Peyer's patch (tissue), 4 donors: ENCODE data around the gene C10orf53. TPM values are rescaled to one million over a fixed set of nuclear protein-coding genes. Genes with fewer than 3 reads are reported as not detected.
"Not testable (repeated sequence)": the region's sequence is repeated elsewhere in the genome, so short reads cannot be mapped to it uniquely, and the experiment has no call there.

ENCODE experiments used
- DNase-seq, 3 donors: peaks; one replicate each; pipeline ENCODE4 v3.0.0-alpha.2; 2017 to 2019
- H3K27ac ChIP-seq, 4 donors: fragments of 200-600 bp; sonication (generic); one replicate each; pipeline ENCODE4 v1.5.1; 2016 to 2019
- H3K27me3 ChIP-seq, 2 donors: fragments of 200-600 bp; sonication (generic); one replicate each; pipeline ENCODE4 v1.5.1; 2019
- H3K36me3 ChIP-seq, 3 donors: fragments of 200-600 bp; sonication (generic); one replicate each; pipeline ENCODE4 v1.5.1; 2016 to 2019
- H3K4me1 ChIP-seq, 4 donors: fragments of 200-600 bp; sonication (generic); one replicate each; pipeline ENCODE4 v1.5.1; 2016 to 2019
- H3K4me3 ChIP-seq, 4 donors: fragments of 200-600 bp; sonication (generic); 1 replicate in 3 of 4; 2 replicates in 1 of 4; pipeline ENCODE4 v1.5.1; 2016 to 2019; ENCODE audit warnings: mild to moderate bottlenecking in 1 of 4
- H3K9me3 ChIP-seq, 4 donors: fragments of 200-600 bp; sonication (generic); one replicate each; pipeline ENCODE4 v1.5.1; 2016 to 2019; ENCODE audit warnings: mild to moderate bottlenecking in 1 of 4
- POLR2A ChIP-seq, 2 donors: fragments of 450-650 bp; IDR thresholded peaks; one replicate each; pipeline ENCODE4 v1.5.1; 2017; ENCODE audit warnings: antibody characterized with exemption in 2 of 2, mild to moderate bottlenecking in 2 of 2, moderate library complexity in 2 of 2
- total RNA-seq, 4 donors: library from RNA; depleted of rRNA; stranded (reverse); fragments of >200 nt; gene quantifications; one replicate each; pipeline ENCODE4 v1.1.0, GENCODE V29; 2016
- TF ChIP-seq, protein P1 (sequence below), 6 experiments: fragments of 450-650 bp in 4 of 6; fragments of 200-600 bp in 2 of 6; sonication (generic) in 1 of 6; IDR thresholded peaks; one replicate each; pipeline ENCODE4 v1.5.1; 2017 to 2019; ENCODE audit warnings: antibody characterized with exemption in 6 of 6, mild to moderate bottlenecking in 3 of 6, moderate library complexity in 1 of 6

Gene C10orf53
- total RNA-seq, 4 donors from 2014 or later, result not detected

- Histone ChIP-seq H3K27me3 (no peaks in the 10 kb centered on the region), H3K9me3 (peaks cover 0 to 4% (median 0%) of the 10 kb centered on the region in 4 donors), H3K4me1 (no peaks in the 10 kb centered on the region), H3K4me3 (no peak overlapping the region), H3K27ac (no peak overlapping the region), H3K36me3 (no peaks in the 10 kb centered on the region)
- TF ChIP-seq, protein P1, sequence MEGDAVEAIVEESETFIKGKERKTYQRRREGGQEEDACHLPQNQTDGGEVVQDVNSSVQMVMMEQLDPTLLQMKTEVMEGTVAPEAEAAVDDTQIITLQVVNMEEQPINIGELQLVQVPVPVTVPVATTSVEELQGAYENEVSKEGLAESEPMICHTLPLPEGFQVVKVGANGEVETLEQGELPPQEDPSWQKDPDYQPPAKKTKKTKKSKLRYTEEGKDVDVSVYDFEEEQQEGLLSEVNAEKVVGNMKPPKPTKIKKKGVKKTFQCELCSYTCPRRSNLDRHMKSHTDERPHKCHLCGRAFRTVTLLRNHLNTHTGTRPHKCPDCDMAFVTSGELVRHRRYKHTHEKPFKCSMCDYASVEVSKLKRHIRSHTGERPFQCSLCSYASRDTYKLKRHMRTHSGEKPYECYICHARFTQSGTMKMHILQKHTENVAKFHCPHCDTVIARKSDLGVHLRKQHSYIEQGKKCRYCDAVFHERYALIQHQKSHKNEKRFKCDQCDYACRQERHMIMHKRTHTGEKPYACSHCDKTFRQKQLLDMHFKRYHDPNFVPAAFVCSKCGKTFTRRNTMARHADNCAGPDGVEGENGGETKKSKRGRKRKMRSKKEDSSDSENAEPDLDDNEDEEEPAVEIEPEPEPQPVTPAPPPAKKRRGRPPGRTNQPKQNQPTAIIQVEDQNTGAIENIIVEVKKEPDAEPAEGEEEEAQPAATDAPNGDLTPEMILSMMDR (IDR thresholded peaks at IDR 0.05), result no peak
- no peak for TF ChIP-seq POLR2A (IDR thresholded peaks at IDR 0.05)
- DNase-seq, result no peak
These were observed 11.5 kb upstream of the C10orf53 start for GRCh38 chr10:49667991-49668390.

DNA sequence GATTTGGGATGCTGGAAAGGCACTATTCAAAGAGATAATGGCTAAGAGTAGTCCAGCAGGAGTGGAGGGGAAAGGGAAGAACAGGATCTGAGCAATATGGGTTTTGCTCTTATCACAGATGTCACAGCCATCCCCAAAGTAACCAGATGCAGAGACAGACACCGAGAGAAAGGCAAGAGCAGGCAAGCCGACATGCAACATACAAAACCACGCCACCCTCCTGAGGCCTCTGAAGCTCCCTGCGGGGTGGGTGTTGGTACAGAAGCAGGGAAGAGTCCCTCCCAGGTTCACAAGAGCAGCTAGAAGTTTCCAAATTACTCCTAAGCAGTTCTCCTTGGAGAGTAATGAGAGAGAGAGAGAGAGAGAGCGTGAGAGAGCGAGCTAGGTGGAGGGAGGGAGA is 10.8 kb upstream of the C10orf53 start:
- H3K36me3 ChIP-seq, result no peaks in the 10 kb centered on the region
- H3K27ac ChIP-seq, result no peak overlapping the region
- TF ChIP-seq POLR2A (IDR thresholded peaks at IDR 0.05), result no peak
- TF ChIP-seq, protein P1 (IDR thresholded peaks at IDR 0.05), result no peak
- no peak overlapping the region for H3K4me3 ChIP-seq
- H3K4me1 ChIP-seq, result no peaks in the 10 kb centered on the region
- H3K9me3 ChIP-seq, result peaks cover 0 to 4% (median 0%) of the 10 kb centered on the region in 4 donors
- H3K27me3 ChIP-seq, result no peaks in the 10 kb centered on the region
- DNase-seq, result no peak

- H3K27ac ChIP-seq, result no peak overlapping the region
- no peak for TF ChIP-seq POLR2A (IDR thresholded peaks at IDR 0.05)
- TF ChIP-seq, protein P1 (IDR thresholded peaks at IDR 0.05), result no peak
- H3K9me3 ChIP-seq, result no peaks in the 10 kb centered on the region
- no peak for DNase-seq
- H3K4me1 ChIP-seq, result no peaks in the 10 kb centered on the region
- no peak overlapping the region for H3K4me3 ChIP-seq
- peaks cover 0 to 3% of the 10 kb centered on the region in 2 donors for H3K27me3 ChIP-seq
- no peaks in the 10 kb centered on the region for H3K36me3 ChIP-seq
These were observed 498 bp upstream of the C10orf53 start for GRCh38 chr10:49678827-49679479.

GRCh38 chr10:49682449-49682848 is 3.0 kb downstream of the C10orf53 start:
- H3K27ac ChIP-seq, H3K9me3 ChIP-seq: not testable (repeated sequence)

DNA sequence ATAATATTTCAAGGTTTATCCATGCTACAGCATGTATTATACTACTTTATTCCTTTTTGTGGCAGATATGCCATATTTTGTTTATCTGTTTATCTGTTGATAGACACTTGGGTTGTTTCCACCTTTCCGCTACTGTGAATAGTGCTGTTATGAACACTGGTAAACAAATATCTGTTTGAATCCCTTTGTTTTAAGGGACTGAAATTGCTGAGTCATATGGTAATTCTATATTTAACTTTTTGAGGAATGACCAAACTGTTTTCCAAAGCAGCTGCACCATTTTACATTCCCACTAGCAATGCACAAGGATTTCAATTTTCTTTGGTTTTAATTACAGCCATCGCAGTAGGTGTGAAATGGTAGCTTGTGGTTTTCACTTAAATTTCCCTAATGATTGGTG is 3.4 kb downstream of the C10orf53 start:
- no peak for DNase-seq
- Histone ChIP-seq H3K27me3 (peaks cover 0 to 3% of the 10 kb centered on the region in 2 donors), H3K4me3 (no peak overlapping the region), H3K27ac (no peak overlapping the region), H3K36me3 (no peaks in the 10 kb centered on the region), H3K9me3 (no peaks in the 10 kb centered on the region), H3K4me1 (no peaks in the 10 kb centered on the region)
- TF ChIP-seq POLR2A (IDR thresholded peaks at IDR 0.05), result no peak
- TF ChIP-seq, protein P1 (IDR thresholded peaks at IDR 0.05), result no peak

More at GRCh38 chr10:49682449-49682848, 3.0 kb downstream of the C10orf53 start:
- not testable (repeated sequence) for H3K4me3 ChIP-seq, DNase-seq, H3K27me3 ChIP-seq, H3K36me3 ChIP-seq, H3K4me1 ChIP-seq

GRCh38 chr10:49686651-49687050 is 7.2 kb downstream of the C10orf53 start:
- Histone ChIP-seq H3K4me3 (no peak overlapping the region), H3K36me3 (no peaks in the 10 kb centered on the region), H3K9me3 (no peaks in the 10 kb centered on the region), H3K4me1 (no peaks in the 10 kb centered on the region), H3K27me3 (no peaks in the 10 kb centered on the region), H3K27ac (no peak overlapping the region)
- no peak for DNase-seq
- TF ChIP-seq, protein P1 (IDR thresholded peaks at IDR 0.05), result no peak
- TF ChIP-seq POLR2A (IDR thresholded peaks at IDR 0.05), result no peak
